Thyroid gland (tissue), 4 donors: ENCODE measurements around the gene TFAP2C.

Experiments
- POLR2A ChIP-seq, 2 donors: fragments of 450-650 bp; IDR thresholded peaks; one replicate each; pipeline ENCODE4 v1.6.1; 2017; ENCODE audit warnings: antibody characterized with exemption in 2 of 2, mild to moderate bottlenecking in 2 of 2, moderate library complexity in 1 of 2
- TF ChIP-seq, protein P1 (sequence below), 6 experiments: fragments of 200-600 bp in 3 of 6; fragments of 450-650 bp in 3 of 6; sonication (generic) in 3 of 6; IDR thresholded peaks; one replicate each; pipeline ENCODE4 v1.5.1; 2016 to 2019; ENCODE audit warnings: antibody characterized with exemption in 6 of 6, mild to moderate bottlenecking in 2 of 6, inconsistent platforms in 1 of 6, moderate library complexity in 1 of 6

DNA sequence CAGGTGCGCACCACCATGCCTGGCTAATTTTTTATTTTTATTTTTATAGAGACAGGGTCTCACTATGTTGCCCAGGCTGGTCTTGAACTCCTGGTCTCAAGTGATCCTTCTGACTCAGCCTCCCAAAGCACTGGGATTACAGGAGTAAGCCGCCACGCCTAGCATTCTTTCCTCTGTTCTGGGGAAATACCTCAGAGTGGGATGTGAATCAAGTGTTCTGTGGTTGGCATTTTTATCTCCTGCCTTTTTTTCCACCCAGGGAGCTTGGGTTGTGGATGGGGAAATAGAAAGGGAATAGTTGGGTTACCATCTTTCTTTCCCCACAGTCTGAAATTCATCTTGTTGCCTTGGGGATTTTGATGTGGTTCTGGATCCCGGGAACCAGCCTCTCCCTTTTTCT, 24.1 kb downstream of the TFAP2C start:
- TF ChIP-seq, protein P1, sequence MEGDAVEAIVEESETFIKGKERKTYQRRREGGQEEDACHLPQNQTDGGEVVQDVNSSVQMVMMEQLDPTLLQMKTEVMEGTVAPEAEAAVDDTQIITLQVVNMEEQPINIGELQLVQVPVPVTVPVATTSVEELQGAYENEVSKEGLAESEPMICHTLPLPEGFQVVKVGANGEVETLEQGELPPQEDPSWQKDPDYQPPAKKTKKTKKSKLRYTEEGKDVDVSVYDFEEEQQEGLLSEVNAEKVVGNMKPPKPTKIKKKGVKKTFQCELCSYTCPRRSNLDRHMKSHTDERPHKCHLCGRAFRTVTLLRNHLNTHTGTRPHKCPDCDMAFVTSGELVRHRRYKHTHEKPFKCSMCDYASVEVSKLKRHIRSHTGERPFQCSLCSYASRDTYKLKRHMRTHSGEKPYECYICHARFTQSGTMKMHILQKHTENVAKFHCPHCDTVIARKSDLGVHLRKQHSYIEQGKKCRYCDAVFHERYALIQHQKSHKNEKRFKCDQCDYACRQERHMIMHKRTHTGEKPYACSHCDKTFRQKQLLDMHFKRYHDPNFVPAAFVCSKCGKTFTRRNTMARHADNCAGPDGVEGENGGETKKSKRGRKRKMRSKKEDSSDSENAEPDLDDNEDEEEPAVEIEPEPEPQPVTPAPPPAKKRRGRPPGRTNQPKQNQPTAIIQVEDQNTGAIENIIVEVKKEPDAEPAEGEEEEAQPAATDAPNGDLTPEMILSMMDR (IDR thresholded peaks at IDR 0.05) = no peak
- no peak for TF ChIP-seq POLR2A (IDR thresholded peaks at IDR 0.05)
